ENCODE measurements around the gene CD82.

Gene CD82

DNA sequence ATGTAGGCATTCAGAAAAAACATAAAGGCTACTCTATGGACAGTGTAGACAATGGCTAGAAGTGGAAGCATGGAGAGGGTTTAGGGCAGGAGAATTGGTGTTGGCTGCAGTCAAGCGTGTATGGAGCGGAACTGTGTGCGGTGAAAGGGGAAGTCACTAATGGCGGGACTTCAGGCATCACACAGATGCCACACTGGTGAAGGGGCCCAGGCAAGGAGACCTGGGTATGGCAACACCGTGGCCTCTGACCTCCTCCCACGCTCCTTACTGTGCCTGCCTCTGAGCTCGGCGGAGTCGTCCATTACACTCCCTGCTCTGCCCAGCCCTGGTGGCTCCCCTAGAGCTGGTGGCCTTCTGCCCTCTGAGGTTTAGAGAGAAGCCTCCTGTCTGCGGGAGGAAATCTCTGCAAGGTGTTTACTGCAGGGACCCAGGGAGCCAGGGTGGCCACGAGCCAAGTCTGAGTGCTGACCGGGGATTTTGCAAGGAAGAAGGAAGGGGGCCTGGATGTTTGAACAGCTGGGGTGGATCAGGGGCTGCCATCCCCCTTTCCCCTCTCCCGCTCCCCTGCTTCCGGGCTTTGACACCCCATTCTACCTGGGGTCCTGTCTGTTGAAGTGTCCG lies 86.2 kb downstream of the CD82 start:
- TF ChIP-seq, protein P1, sequence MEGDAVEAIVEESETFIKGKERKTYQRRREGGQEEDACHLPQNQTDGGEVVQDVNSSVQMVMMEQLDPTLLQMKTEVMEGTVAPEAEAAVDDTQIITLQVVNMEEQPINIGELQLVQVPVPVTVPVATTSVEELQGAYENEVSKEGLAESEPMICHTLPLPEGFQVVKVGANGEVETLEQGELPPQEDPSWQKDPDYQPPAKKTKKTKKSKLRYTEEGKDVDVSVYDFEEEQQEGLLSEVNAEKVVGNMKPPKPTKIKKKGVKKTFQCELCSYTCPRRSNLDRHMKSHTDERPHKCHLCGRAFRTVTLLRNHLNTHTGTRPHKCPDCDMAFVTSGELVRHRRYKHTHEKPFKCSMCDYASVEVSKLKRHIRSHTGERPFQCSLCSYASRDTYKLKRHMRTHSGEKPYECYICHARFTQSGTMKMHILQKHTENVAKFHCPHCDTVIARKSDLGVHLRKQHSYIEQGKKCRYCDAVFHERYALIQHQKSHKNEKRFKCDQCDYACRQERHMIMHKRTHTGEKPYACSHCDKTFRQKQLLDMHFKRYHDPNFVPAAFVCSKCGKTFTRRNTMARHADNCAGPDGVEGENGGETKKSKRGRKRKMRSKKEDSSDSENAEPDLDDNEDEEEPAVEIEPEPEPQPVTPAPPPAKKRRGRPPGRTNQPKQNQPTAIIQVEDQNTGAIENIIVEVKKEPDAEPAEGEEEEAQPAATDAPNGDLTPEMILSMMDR (IDR thresholded peaks at IDR 0.05; ENCODE audit: insufficient read depth, low read length, poor library complexity, severe bottlenecking), result no peak
- TF ChIP-seq EZH2phosphoT487 (conservative IDR thresholded peaks at IDR 0.05; ENCODE audit: low read length), result no peak
- Histone ChIP-seq H2AFZ (ENCODE audit: low read depth, low read length, severe bottlenecking) (no peak overlapping the region), H3K4me2 (ENCODE audit: low read depth, low read length, poor library complexity, severe bottlenecking) (no peak overlapping the region)

DNA sequence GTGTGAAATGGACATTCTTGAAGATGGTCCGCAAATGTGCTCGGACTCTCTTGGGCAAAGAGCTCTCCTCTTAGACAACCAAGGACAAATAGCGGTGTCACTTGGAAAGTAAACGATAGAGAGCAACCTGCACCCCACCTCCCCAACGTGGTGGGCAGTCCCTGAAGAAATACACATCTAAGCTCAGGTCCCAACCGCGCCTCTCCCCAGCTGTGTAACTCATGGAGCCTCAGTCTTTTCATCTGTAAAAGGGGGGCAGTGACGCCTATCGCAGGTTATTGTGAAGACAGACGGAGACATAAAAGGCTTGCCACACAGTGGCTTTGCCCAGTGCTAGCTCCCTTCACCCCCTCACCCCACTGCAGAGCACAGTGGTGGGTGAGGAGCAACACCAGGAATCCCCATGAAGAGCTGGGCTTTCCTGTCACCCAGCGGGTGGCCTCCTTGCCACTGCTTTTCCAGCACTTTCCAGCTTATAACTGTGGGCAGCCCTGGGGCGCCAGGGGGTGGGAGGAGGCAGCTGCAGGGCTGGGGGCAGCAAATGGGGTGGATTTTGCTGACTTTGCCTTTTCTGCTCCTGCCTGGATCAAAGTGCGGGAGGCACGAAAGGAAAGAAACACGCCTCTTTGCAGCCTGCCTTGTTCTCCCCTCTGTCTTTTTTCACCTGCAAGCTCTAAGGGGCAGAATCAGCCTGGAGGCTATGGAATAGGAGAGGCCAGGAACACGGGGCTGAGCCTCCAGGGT lies 87.6 kb downstream of the CD82 start:
- H3K27ac ChIP-seq (ENCODE audit: low read depth, low read length), result no peak overlapping the region
- no peak overlapping the region for H2AFZ ChIP-seq (ENCODE audit: low read depth, low read length, severe bottlenecking)
- H3K9ac ChIP-seq (ENCODE audit: low read length), result no peak overlapping the region
- no peaks in the 10 kb centered on the region for H3K27me3 ChIP-seq (ENCODE audit: low read length)
- no peaks in the 10 kb centered on the region for H3K79me2 ChIP-seq (ENCODE audit: insufficient read depth, low read length)
- no peaks in the 10 kb centered on the region for H3K9me2 ChIP-seq (replicated peaks; ENCODE audit: insufficient read depth, low read length)
- no peaks in the 10 kb centered on the region for H3K36me3 ChIP-seq (ENCODE audit: low read length)
- H3K4me2 ChIP-seq (ENCODE audit: low read depth, low read length, poor library complexity, severe bottlenecking), result no peak overlapping the region
- H3F3A ChIP-seq (ENCODE audit: insufficient read depth), result no peaks in the 10 kb centered on the region
- TF ChIP-seq EZH2phosphoT487 (conservative IDR thresholded peaks at IDR 0.05; ENCODE audit: low read length), result no peak
- TF ChIP-seq, protein P1 (IDR thresholded peaks at IDR 0.05; ENCODE audit: insufficient read depth, low read length, poor library complexity, severe bottlenecking), result no peak
- no peak overlapping the region for H3K4me3 ChIP-seq (ENCODE audit: insufficient read depth, low read length, poor library complexity, severe bottlenecking)
- no peaks in the 10 kb centered on the region for H4K20me1 ChIP-seq (ENCODE audit: low read depth, low read length)
- H3K9me3 ChIP-seq (ENCODE audit: insufficient read depth, low read length), result no peaks in the 10 kb centered on the region

More for the DNA sequence above, 86.2 kb downstream of the CD82 start:
- Histone ChIP-seq H4K20me1 (ENCODE audit: low read depth, low read length) (no peaks in the 10 kb centered on the region), H3K4me3 (ENCODE audit: insufficient read depth, low read length, poor library complexity, severe bottlenecking) (no peak overlapping the region), H3K9me2 (replicated peaks; ENCODE audit: insufficient read depth, low read length) (no peaks in the 10 kb centered on the region), H3F3A (ENCODE audit: insufficient read depth) (no peaks in the 10 kb centered on the region), H3K36me3 (ENCODE audit: low read length) (no peaks in the 10 kb centered on the region), H3K9me3 (ENCODE audit: insufficient read depth, low read length) (no peaks in the 10 kb centered on the region), H3K9ac (ENCODE audit: low read length) (no peak overlapping the region), H3K27ac (ENCODE audit: low read depth, low read length) (no peak overlapping the region), H3K79me2 (ENCODE audit: insufficient read depth, low read length) (no peaks in the 10 kb centered on the region), H3K27me3 (ENCODE audit: low read length) (no peaks in the 10 kb centered on the region)

DNA sequence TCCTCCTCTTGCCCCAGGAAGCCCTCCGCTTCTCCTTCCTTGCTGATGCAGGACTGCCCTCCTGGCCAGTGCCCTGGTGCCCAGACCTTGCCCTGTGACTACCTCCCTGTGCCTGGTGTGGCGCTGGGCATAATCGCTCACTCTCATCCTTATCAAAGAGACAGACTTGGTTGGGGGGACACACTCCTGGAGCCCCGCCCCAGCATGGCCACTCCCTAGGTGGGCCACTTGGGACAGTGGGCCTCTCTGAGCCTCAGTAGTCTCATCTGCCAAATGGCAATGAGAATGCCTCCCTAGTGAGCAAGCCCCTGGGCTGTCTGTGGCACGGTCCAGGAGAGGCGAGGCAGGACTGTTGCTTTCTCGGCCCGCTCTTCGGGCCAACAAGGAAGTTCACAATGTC lies 88.6 kb downstream of the CD82 start:
- Histone ChIP-seq H4K20me1 (ENCODE audit: low read depth, low read length) (no peaks in the 10 kb centered on the region), H3K27ac (ENCODE audit: low read depth, low read length) (no peak overlapping the region), H3K36me3 (ENCODE audit: low read length) (no peaks in the 10 kb centered on the region), H3K27me3 (ENCODE audit: low read length) (no peaks in the 10 kb centered on the region), H2AFZ (ENCODE audit: low read depth, low read length, severe bottlenecking) (no peak overlapping the region), H3K4me3 (ENCODE audit: insufficient read depth, low read length, poor library complexity, severe bottlenecking) (no peak overlapping the region), H3K9me3 (ENCODE audit: insufficient read depth, low read length) (no peaks in the 10 kb centered on the region), H3K79me2 (ENCODE audit: insufficient read depth, low read length) (no peaks in the 10 kb centered on the region), H3K9ac (ENCODE audit: low read length) (no peak overlapping the region), H3K9me2 (replicated peaks; ENCODE audit: insufficient read depth, low read length) (no peaks in the 10 kb centered on the region), H3K4me2 (ENCODE audit: low read depth, low read length, poor library complexity, severe bottlenecking) (no peak overlapping the region), H3F3A (ENCODE audit: insufficient read depth) (no peaks in the 10 kb centered on the region)
- TF ChIP-seq EZH2phosphoT487 (conservative IDR thresholded peaks at IDR 0.05; ENCODE audit: low read length), result no peak
- TF ChIP-seq, protein P1 (IDR thresholded peaks at IDR 0.05; ENCODE audit: insufficient read depth, low read length, poor library complexity, severe bottlenecking), result no peak

Data from SU-DHL-6 (cell line).